B cell (primary cell): ENCODE results near the gene CYP2S1. TPM values are rescaled to one million over a fixed set of nuclear protein-coding genes. Genes with fewer than 3 reads are reported as not detected.

ENCODE experiments used
- ATAC-seq: fragments of 200-7000 bp; cut with Tn5 transposase; one replicate; pipeline ENCODE4 v1.10.0; 2021; ENCODE audit warnings: low read depth, mild to moderate bottlenecking, moderate number of reproducible peaks, moderate library complexity
- CTCF ChIA-PET: fragments of 350-600 bp; sonication (Branson Sonifier 250); formaldehyde crosslinking; loops from one replicate; lab custom pipeline; 2021; ENCODE audit warnings: antibody characterized with exemption, inconsistent platforms; lab: Charles Lee
- POLR2A ChIA-PET: fragments of 350-600 bp; sonication (Branson Sonifier 250); formaldehyde crosslinking; loops from one replicate; lab custom pipeline; 2021; ENCODE audit warnings: antibody characterized with exemption; lab: Charles Lee
- DNase-seq: peaks from one replicate; pipeline ENCODE4 v3.0.0; 2013
- H2AFZ ChIP-seq: 2 replicates; pipeline ENCODE4 v1.6.1; 2012; ENCODE audit warnings: mild to moderate bottlenecking, low read depth, low read length; ENCODE audit not compliant: insufficient read depth, poor library complexity, severe bottlenecking
- H3K27ac ChIP-seq, 2 donors: 1 replicate in 1 of 2; 2 replicates in 1 of 2; pipeline ENCODE4 v1.5.1; 2012 to 2013; ENCODE audit warnings: low read length in 2 of 2, mild to moderate bottlenecking in 2 of 2, moderate library complexity in 1 of 2
- H3K27me3 ChIP-seq, 4 experiments: fragments of 200-600 bp in 1 of 4; sonication (generic) in 1 of 4; replicated peaks in 1 of 4; 1 replicate in 2 of 4; 2 replicates in 2 of 4; pipeline versions ENCODE4 v1.6.1 to v1.7.0; 2013 to 2016; ENCODE audit warnings: low read length in 3 of 4, mild to moderate bottlenecking in 2 of 4, mixed read lengths in 1 of 4, moderate library complexity in 1 of 4; ENCODE audit not compliant: insufficient read depth in 4 of 4, control insufficient read depth in 3 of 4; ENCODE audit errors: control extremely low read depth in 1 of 4
- H3K36me3 ChIP-seq, 2 experiments: replicated peaks in 1 of 2; 1 replicate in 1 of 2; 2 replicates in 1 of 2; pipeline versions ENCODE4 v1.6.1 to v1.7.1; 2013; ENCODE audit warnings: low read length in 1 of 2; ENCODE audit not compliant: insufficient read depth in 2 of 2, control insufficient read depth in 1 of 2; ENCODE audit errors: control extremely low read depth in 1 of 2, extremely low read depth in 1 of 2
- H3K4me1 ChIP-seq, 2 donors: fragments of 200-600 bp in 1 of 2; sonication (generic) in 1 of 2; 1 replicate in 1 of 2; 2 replicates in 1 of 2; pipeline versions ENCODE4 v1.5.1 to v1.6.1; 2013 to 2017; ENCODE audit warnings: low read length in 2 of 2; ENCODE audit not compliant: control insufficient read depth in 2 of 2, insufficient read depth in 2 of 2
- H3K4me2 ChIP-seq: replicated peaks from 2 replicates; pipeline ENCODE3; 2012; ENCODE audit warnings: mild to moderate bottlenecking, low read depth, low read length; ENCODE audit not compliant: poor library complexity, severe bottlenecking
- H3K4me3 ChIP-seq, 5 experiments: fragments of 200-600 bp in 1 of 5; sonication (generic) in 1 of 5; 1 replicate in 3 of 5; 2 replicates in 2 of 5; pipeline versions ENCODE4 v1.5.1 to v1.7.0; 2011 to 2016; ENCODE audit warnings: low read length in 4 of 5, mild to moderate bottlenecking in 4 of 5, low read depth in 2 of 5, control low read depth in 1 of 5, moderate library complexity in 1 of 5; ENCODE audit not compliant: insufficient read depth in 1 of 5; ENCODE audit errors: control extremely low read depth in 1 of 5, extremely low read depth in 1 of 5
- H3K79me2 ChIP-seq: fragments of 200-600 bp; sonication (generic); one replicate; pipeline ENCODE4 v1.6.0; 2016; ENCODE audit warnings: low read length; ENCODE audit not compliant: control insufficient read depth, insufficient read depth
- H3K9ac ChIP-seq: fragments of 200-600 bp; sonication (generic); 2 replicates; pipeline ENCODE4 v1.6.1; 2017; ENCODE audit warnings: mild to moderate bottlenecking, low read length, moderate library complexity
- H3K9me3 ChIP-seq, 3 donors: one replicate each; pipeline versions ENCODE4 v1.6.1 to v1.7.1; 2013; ENCODE audit warnings: low read length in 2 of 3; ENCODE audit not compliant: control insufficient read depth in 2 of 3, insufficient read depth in 1 of 3; ENCODE audit errors: control extremely low read depth in 1 of 3
- H4K20me1 ChIP-seq: 2 replicates; pipeline ENCODE4 v1.6.0; 2012; ENCODE audit warnings: mild to moderate bottlenecking, low read length; ENCODE audit not compliant: insufficient read depth, control insufficient read depth, poor library complexity, severe bottlenecking
- H3K27ac Mint-ChIP-seq: one replicate; pipeline ENCODE4 v1.8.0; 2021; ENCODE audit warnings: mixed read lengths
- H3K27me3 Mint-ChIP-seq: one replicate; pipeline ENCODE4 v1.8.0; 2021; ENCODE audit warnings: mixed read lengths
- H3K4me1 Mint-ChIP-seq: one replicate; pipeline ENCODE4 v1.8.0; 2021; ENCODE audit warnings: mixed read lengths
- H3K4me3 Mint-ChIP-seq: one replicate; pipeline ENCODE4 v1.8.0; 2021; ENCODE audit warnings: mixed read lengths
- H3K9me3 Mint-ChIP-seq: one replicate; pipeline ENCODE4 v1.8.0; 2022; ENCODE audit warnings: mixed read lengths; ENCODE audit not compliant: insufficient read depth
- EZH2 ChIP-seq: IDR thresholded peaks from 2 replicates; pipeline ENCODE4 v1.6.1; 2012; ENCODE audit warnings: borderline replicate concordance, low read depth, mild to moderate bottlenecking, moderate library complexity, low read length; ENCODE audit not compliant: insufficient read depth, poor library complexity, severe bottlenecking
- WGBS: methylation state at CpG from one replicate; pipeline ENCODE4 v1.1.5; 2013; ENCODE audit warnings: missing lambda C conversion rate; ENCODE audit not compliant: insufficient coverage; 5-methylcytosine and 5-hydroxymethylcytosine counted together
- intact Hi-C: fragments of 100-400 bp; cut with micrococcal nuclease; formaldehyde crosslinking; loops from one replicate; pipeline ENCODE4 v1.10.0; 2022
- polyA plus RNA-seq: library from polyadenylated mRNA; depleted of rRNA; stranded (reverse); fragments of >200 nt; gene quantifications from 2 replicates; pipeline ENCODE4 v1.2.3, GENCODE V29; 2012
- total RNA-seq, 2 donors: library from RNA; stranded (reverse); fragments of 120-200 nt in 1 of 2; gene quantifications; 1 replicate in 1 of 2; 2 replicates in 1 of 2; pipeline versions ENCODE4 v1.2.3 to v1.2.4, GENCODE V29; 2013 to 2022
- TF ChIP-seq, protein P1 (sequence below): fragments of 200-600 bp; IDR thresholded peaks from one replicate; pipeline ENCODE4 v1.8.0; 2022; ENCODE audit warnings: antibody characterized with exemption, mild to moderate bottlenecking

The CYP2S1 gene
- total and polyA plus RNA-seq, 2 donors (not counting 1 experiment from before 2014, with no cell fraction given): 0.09 TPM; not detected in 1

DNA sequence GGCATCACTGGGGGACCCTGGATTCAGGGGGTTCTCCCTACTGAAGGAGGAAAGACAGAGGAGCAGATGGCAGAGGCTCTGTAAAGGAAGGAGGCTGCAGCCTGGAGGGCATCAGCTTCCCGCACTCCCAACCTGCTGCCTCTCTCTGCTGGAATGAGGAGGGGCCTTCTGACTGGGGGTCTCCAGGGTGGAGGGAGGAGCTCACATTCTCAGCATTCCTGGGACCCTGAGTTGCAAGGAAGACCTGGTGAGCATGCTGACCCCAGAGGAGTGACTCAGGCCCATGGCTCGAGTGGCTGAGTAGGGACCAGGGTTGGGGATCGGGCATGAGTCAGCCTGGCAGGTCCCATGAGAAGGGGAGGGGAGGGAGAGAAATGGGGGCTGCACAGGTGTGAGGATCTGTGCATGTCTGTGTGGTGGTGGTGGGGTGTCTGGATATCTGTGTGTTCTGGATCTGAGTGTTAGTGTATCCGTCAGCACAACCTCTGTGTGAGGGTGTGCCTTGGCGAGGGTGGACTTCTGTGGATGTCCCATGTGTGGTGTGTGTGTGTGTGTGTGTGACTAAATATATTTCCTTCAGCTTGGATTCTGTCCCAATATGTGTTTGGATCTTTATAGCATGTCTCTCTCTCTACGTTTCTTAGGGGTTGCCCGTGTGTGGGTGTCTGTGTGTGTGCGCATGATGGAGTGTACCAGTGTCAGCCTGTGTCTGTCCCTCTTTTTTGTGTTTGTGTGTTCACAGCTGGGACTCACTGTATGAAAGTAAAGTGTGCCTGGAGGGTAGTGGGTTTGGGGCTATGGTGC lies 30.6 kb downstream of the CYP2S1 start:
- H3K9me3 ChIP-seq: peaks cover 0 to 4% (median 0%) of the 10 kb centered on the region in 3 donors
- intact Hi-C loops: no loop called here
- Mint-ChIP-seq H3K4me3 (no peak overlapping the region), H3K27ac (no peak overlapping the region), H3K9me3 (no peaks in the 10 kb centered on the region), H3K27me3 (peaks cover 68% of the 10 kb centered on the region), H3K4me1 (peaks cover 10% of the 10 kb centered on the region)
- H3K9ac ChIP-seq: no peak overlapping the region
- DNase-seq (no peak), ATAC-seq (no peak)
- TF ChIP-seq EZH2: no peak
- TF ChIP-seq, protein P1, sequence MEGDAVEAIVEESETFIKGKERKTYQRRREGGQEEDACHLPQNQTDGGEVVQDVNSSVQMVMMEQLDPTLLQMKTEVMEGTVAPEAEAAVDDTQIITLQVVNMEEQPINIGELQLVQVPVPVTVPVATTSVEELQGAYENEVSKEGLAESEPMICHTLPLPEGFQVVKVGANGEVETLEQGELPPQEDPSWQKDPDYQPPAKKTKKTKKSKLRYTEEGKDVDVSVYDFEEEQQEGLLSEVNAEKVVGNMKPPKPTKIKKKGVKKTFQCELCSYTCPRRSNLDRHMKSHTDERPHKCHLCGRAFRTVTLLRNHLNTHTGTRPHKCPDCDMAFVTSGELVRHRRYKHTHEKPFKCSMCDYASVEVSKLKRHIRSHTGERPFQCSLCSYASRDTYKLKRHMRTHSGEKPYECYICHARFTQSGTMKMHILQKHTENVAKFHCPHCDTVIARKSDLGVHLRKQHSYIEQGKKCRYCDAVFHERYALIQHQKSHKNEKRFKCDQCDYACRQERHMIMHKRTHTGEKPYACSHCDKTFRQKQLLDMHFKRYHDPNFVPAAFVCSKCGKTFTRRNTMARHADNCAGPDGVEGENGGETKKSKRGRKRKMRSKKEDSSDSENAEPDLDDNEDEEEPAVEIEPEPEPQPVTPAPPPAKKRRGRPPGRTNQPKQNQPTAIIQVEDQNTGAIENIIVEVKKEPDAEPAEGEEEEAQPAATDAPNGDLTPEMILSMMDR: no peak
- WGBS: 79% methylated on average over 8 of the region's 8 CpGs
- no peaks in the 10 kb centered on the region for H3K79me2 ChIP-seq
- CTCF ChIA-PET: no interaction called here
- H3K36me3 ChIP-seq: no peaks in the 10 kb centered on the region
- H3K4me1 ChIP-seq: peaks cover 8 to 15% of the 10 kb centered on the region in 2 donors
- H3K27me3 ChIP-seq: peaks cover 0 to 38% (median 17%) of the 10 kb centered on the region in 4 experiments
- no peak overlapping the region for H3K4me3 ChIP-seq
- no peaks in the 10 kb centered on the region for H4K20me1 ChIP-seq
- POLR2A ChIA-PET: no interaction called here
- H3K4me2 ChIP-seq: no peak overlapping the region
- H3K27ac ChIP-seq: no peak overlapping the region
- no peak overlapping the region for H2AFZ ChIP-seq

DNA sequence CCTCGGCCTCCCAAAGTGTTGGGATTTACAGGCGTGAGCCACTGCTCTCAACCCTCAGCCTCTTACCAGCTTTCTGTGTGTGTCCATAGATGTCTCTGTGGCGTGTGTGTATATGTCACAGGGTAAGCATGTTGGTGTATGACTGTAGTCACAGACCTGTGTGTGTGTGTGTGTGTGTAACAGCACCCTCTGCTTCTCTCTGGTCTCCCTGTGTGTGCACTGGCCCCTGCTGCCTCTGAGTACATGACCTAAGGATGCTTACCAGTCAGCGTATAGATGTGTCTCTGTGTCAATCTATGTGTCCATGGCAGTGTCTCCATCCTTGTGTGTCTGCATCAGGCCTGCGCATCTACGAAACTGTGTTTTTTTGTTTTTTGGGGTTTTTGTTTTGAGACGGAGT lies 31.6 kb downstream of the CYP2S1 start:
- WGBS: 95% methylated on average over 6 of the region's 7 CpGs
- ATAC-seq (no peak), DNase-seq (no peak)
- ChIA-PET POLR2A (no interaction called here), CTCF (no interaction called here)
- Histone ChIP-seq H3K27ac (no peak overlapping the region), H3K4me2 (no peak overlapping the region), H3K27me3 (peaks cover 0 to 35% (median 19%) of the 10 kb centered on the region in 4 experiments), H2AFZ (no peak overlapping the region), H4K20me1 (no peaks in the 10 kb centered on the region), H3K4me1 (peaks cover 8 to 15% of the 10 kb centered on the region in 2 donors), H3K79me2 (no peaks in the 10 kb centered on the region), H3K36me3 (no peaks in the 10 kb centered on the region), H3K9me3 (peaks cover 0 to 4% (median 0%) of the 10 kb centered on the region in 3 donors), H3K4me3 (no peak overlapping the region), H3K9ac (no peak overlapping the region)
- Mint-ChIP-seq H3K27me3 (peaks cover 65% of the 10 kb centered on the region), H3K27ac (no peak overlapping the region), H3K9me3 (no peaks in the 10 kb centered on the region), H3K4me3 (no peak overlapping the region), H3K4me1 (peaks cover 10% of the 10 kb centered on the region)
- intact Hi-C loops: no loop called here
- TF ChIP-seq EZH2: no peak
- TF ChIP-seq, protein P1: no peak
